Left colon (tissue), 2 donors: ENCODE measurements around the gene UST. TPM values are rescaled to one million over a fixed set of nuclear protein-coding genes. Genes with fewer than 3 reads are reported as not detected.
A peak's percentile ranks its signal among the peaks of the same experiment; 100 is the strongest.
"Not testable (repeated sequence)": the region's sequence is repeated elsewhere in the genome, so short reads cannot be mapped to it uniquely, and the experiment has no call there.

Source experiments
- ATAC-seq: fragments of 200-7000 bp; cut with Tn5 transposase; one replicate; pipeline ENCODE4 v1.9.1; 2020; ENCODE audit warnings: mild to moderate bottlenecking, moderate library complexity
- DNase-seq, 2 donors: peaks; one replicate each; pipeline ENCODE4 v3.0.0-alpha.2; 2020
- intact Hi-C, 2 donors: fragments of 100-400 bp; cut with DNase I in 1 of 2; cut with micrococcal nuclease in 1 of 2; formaldehyde crosslinking; loops; one replicate each; pipeline versions ENCODE4 v1.11.2 to v1.14.0; 2022; cut with DNase I, micrococcal nuclease
- total RNA-seq, 2 donors: library from RNA; stranded (reverse); fragmentation: NEBNext Ultra II Directional; extraction: Animal tissue kit (Norgen Biotek cat#: 25700); gene quantifications; one replicate each; pipeline ENCODE4 v1.2.1, GENCODE V29; 2021
- donor health status: DM: no; HTN: no; CAD: no.
- donor health status: DM: yes; HTN: yes; CAD: no.

The UST gene
- total RNA-seq, 2 donors from 2014 or later = 2.2 to 4.6 TPM

DNA sequence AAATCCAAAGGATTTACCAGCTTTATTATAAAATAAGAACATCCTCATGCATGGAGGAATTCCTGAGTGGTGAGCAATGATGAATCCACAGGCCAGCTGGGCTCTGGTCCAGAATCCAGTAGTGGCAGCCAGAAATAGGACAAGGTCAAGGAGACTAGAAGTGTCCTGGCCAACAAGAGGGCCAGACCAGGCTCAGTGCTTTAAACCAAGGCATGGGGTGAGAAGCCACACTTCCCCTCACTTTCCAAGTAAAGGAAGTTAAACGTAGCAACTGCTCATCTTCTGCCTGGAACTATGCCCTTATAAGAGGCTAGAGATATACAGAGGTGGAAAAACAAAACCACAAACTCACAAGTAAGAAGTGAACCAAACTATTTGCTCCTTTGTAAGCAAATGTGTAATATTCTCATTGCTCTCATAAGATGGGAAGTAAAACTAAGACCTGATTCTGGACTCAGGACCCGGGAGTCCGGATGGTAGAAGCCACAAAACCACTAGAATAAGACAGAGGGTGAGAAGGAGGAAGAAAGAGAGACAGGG, 253.2 kb downstream of the UST start:
- DNase-seq (peak; percentile 25 to 30), ATAC-seq (no peak)
- intact Hi-C loops = no loop called here

DNA sequence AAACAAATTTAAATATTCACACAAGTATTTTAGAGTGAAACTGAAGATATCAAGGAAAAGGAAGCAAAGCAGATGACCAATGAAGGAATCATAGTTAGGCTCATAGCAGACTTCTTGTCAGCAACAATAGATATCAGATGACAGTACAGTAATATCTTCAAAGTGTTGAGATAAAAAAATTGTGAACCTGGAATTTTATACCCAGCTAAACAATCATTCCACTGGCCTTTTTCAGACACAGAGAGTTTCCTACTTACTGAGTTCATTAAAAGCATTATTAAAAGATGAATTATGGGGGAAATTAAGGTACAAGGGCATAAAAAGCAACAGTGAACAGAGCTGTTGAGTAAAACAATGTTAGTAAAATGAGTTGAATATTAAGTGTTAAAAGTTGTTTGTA, 254.6 kb downstream of the UST start:
- intact Hi-C loops = no loop called here
- no peak for DNase-seq
- ATAC-seq = no peak

DNA sequence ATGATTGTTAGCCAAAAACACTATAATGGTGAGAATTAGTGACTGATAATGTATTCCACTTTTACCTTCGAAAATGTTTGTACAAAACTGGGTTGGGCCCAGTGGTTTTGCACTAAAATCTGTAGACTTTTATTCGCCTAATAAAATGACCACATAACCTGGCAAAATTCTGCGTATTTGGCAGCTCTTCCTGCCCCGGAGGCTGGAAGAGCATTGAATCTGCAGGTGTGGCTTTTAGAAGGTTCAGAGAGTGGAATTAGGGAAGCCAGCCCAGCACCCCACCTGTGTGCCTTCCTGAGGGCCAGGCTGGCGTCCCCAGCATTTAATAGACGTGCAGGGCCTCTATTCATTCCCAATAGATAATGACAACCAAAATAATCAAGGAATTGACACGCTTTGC, 256.7 kb downstream of the UST start:
- ATAC-seq (no peak), DNase-seq (no peak)
- intact Hi-C loops = no loop called here

DNA sequence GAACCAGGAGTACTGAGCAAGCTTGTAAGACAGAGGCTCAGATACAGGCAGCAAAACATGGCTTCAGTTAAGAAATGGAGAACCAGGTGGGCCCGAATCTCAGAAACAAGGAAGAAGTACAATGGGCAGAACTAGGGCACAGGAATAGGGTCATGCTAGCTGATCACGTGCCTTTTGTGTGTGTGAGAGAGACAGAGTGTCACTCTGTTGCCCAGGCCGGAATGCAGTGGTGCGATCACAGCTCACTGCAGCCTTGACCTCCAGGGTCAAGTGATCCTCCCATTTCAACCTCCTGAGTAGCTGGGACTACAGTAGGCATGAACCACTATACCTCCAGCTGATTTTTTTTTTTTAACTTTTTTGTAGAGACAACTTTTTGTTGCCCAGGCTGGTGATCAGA, 257.8 kb downstream of the UST start:
- intact Hi-C loops = no loop called here
- DNase-seq (no peak), ATAC-seq (no peak)

DNA sequence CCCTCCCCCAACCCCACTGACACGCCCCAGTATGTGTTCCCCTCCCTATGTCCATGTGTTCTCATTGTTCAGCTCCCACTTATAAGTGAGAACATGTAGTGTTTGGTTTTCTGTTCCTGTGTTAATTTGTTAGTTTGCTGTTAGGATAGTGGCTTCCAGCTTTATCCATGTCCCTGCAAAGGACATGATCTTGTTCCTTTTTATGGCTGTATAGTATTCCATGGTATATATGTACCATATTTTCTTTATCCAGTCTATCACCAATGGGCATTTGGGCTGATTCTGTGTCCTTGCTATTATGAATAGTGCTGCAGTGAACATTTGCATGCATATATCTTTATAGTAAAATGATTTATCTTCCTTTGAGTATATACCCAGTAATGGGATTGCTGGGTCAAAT, 259.4 kb downstream of the UST start:
- intact Hi-C loops, DNase-seq, ATAC-seq: not testable (repeated sequence)

DNA sequence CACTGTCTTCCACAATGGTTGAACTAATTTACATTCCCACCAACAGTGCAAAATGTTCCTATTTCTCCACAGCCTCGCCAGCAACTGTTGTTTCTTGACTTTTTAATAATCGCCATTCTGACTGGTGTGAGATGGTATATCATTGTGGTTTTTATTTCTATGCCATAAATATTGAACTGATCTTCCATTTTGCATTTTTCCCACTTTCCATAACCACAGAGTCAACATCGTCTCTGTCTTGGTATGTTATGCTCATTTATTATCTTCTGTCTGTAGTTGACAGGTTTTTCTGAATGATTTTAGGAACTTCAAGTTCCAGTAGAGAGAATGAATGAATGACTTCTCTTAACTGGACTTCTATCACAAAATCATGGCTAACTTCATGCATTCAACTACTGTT, 259.8 kb downstream of the UST start:
- DNase-seq = no peak
- intact Hi-C loops = no loop called here
- ATAC-seq = no peak

DNA sequence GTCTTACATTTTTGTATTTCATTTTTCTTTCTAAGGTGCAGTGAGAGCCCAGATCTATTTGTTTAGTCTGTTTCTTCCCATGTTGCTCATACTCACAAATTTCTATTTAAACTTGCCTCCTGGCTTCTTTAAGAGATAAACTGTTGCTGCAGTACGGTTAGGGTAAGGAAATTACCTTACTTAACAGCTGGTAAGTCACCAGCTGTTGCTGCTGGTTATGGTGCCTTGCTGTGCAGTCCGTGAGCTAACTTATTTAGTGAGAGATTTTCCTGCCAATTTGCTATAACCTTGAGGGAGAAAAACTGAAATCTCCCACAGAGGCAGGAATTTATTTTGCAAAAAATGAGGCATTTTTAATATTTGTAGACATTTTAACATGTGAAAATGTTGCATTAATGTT, 261.0 kb downstream of the UST start:
- DNase-seq = no peak
- intact Hi-C loops = no loop called here
- ATAC-seq = no peak

DNA sequence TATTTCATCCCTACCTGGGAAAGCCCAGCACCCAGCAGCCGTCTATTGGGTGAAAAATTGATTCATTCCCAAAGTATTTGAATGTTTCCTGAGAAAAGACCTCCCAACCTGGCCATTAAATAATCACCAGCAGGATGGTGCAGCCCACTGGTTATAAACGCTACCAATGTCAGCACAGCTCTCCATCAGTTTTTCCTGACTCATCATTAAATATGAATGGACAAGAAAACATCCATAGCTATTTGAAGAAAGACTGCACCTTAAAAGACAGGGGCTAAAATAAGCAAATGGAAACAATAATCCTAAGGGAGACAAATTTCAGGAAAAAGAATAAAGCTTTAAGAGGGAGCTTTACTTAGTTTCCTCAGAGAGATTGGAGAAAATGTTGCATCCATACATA, 261.9 kb downstream of the UST start:
- intact Hi-C loops = no loop called here
- no peak for DNase-seq
- ATAC-seq = no peak

DNA sequence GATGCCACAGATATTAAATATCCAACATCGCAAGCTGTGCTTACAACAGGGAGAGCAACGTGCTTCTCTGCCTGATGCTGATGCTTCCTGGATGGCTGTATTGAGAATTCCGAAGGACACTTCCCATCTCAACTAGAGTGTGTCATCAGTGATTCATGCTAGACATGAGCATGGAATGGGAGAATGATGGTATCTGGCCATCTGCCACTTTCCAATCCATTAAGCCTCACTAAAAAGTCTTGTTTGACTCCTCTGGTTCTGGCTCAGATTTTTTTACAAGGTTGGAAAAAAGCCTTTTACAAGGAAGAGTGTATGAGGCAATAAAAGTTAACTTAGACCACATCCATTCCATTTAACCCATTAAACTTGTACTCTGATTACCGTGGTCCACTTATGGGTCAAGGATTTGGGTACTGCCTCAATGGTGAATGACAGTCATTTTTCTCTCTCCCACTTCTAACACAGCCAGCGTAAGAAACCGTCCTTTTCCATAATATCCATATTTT, 265.3 kb downstream of the UST start:
- intact Hi-C loops = no loop called here
- DNase-seq (no peak), ATAC-seq (peak; percentile 31)

DNA sequence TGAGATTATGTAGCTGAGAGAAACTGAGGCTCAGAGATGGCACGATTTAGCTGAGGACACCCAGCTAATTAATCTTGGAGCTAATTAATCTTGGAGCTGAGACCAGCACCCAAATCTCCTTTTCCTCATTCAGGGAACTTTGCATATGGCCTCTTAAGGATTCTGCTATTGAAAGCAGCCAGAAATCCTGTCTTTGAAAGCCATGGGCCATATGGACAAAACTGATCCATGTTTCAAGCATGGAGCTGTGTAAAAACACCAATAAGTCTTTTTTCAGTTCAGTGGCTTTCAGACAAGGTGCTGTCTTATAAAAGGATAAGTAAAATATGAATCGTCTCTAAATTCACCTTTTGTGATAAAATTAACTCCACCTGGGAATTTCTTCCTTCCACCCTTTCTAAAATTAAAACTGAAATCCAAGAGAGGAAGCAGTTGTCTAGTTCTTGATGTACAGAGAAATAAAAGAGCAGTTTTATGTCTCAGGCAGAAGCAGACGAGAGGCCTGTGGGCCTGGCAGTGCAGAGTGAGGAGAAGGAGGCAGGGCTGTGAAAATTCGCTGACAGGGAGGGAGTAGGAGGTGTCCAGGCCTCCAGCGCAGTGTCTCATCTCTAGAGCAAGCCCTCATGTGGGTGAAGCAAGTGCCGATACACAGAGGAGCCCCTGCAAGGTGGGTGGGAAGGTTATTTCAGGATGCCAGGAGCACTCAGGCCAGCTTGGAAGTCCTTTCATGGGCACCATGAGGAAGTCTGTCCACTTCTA, 266.9 kb downstream of the UST start:
- no peak for ATAC-seq
- intact Hi-C loops = no loop called here
- DNase-seq = no peak

DNA sequence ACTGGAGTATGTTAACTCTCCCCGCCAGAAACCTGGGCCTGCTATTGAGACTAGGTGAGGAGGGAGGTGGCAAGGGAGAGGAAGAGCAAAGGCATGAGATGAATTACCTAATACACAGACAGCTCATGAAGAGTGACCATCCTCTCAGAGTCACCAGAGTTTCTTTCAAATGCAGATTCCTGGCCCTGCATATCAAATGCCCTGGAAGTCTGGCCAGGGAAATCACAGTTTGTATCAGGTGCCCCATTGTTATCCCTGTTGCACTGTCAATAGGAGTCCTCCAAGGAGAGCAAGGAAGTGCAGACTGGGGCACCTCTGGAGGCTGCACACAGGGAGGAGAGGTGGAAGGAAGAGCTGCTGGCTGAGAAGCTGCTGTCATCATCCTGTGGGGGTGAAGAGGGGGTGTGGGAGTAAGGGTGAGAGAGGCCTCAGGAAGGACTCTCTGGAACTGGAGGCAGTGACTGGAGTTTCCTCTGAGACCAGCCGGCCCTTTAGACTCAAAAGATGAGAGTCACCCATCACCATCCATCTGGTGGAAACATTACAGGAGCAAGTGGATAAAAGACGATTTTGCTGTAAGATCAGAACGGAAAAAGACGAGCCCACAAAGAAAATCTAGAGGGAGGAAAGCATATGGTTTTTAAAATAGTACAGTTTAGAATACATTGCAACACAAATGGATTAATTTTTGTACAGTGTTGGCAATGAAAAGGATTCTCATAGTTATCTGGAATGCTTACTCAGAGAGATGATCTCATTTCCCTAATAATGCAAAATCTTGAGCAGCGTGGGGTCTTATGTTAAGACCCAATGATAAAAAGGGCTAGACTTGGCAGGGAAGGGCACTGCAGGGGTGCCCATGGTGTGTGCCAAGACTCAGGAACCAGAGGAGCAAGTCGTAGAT, 268.1 kb downstream of the UST start:
- no peak for DNase-seq
- intact Hi-C loops = no loop called here
- ATAC-seq = no peak

DNA sequence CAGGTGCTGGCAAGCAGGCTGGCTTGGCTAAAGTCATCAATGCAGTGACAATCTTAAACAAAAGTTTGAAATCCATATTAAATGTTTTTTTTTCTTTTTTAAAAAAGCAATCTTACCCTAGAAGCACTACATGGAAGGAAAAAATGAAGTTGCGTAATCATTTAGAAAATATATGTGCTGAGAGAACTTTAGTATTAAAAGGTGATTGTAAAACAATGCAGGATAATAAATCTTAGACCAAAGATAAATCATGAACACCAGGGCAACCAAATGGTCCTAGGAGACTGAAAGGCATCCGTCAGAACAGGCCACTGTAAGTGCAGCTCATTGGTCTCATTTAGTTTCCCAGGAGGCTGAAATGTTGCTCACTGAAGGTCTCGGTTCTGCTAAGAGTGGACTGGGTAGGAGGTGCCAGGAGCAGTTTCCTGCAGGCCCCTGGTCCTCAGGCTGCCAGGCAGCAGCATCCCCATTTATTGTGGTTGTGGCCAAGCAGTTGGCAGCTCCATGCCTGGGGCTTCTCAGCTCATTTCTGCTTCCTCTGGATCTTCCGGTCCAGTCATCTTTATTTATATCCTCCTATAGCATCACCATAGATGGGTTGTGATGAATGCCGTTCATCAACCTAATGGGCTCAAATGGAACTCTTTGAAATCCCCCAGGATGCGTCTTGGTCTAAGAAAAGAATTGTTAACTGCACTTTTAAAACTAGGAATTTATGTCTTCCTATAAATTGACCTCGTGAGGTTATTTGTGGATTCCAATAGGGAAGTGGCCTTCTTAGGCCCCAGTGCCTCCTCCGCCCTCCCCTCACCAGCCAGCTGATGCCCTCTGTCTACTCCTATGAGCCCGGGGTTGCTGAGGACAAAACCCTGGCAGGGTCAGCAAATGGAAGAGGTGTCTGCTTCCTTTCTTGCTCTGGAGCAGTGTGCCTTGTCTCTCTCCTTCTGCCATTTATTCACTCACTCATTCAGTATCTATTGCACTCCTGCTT, 269.0 kb downstream of the UST start:
- no peak for ATAC-seq
- DNase-seq = no peak
- intact Hi-C loops = no loop called here

DNA sequence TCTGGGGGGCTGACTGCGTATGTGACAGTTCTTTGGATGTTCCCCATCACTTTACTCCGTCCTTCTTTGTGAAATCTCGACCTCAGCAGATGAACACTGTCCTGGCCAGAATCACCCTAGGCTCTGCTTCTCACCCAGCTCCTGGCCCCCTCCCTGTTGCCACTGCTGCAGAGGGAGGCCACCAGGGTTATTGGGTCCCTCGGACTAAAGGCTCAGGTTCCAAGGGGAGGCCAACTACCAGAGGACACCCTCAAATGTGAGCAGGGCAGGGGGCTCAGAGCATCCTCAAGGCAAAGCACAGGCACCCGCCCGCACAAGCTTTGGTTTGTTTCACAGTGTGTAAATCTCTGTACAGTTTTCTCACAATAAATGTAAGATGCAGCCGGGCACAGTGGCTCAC, 269.9 kb downstream of the UST start:
- DNase-seq (no peak), ATAC-seq (no peak)
- intact Hi-C loops = no loop called here

DNA sequence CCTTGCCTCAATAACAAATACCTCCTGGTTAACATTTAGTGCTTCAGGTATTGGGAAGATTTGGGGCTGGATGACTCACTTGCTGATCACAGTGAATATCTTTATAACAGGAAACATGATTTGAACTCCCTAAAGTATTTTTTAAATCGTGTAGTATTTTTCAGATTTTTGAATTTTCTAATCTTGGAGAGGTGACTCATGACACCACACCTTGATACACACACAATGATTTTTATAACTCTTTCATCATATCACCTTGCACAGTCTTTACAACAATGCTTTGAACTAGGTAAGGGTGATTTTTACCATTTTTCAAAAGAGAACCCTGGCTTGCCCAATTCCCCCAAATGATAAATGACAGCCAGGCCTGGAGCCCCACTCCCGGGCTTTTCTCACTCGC, 273.5 kb downstream of the UST start:
- ATAC-seq (no peak), DNase-seq (no peak)
- intact Hi-C loops = loop anchor here in 1 of 2 donors (10.0 kb wide), 1 partner anchor 414 kb away; no protein-coding TSS in a partner anchor

DNA sequence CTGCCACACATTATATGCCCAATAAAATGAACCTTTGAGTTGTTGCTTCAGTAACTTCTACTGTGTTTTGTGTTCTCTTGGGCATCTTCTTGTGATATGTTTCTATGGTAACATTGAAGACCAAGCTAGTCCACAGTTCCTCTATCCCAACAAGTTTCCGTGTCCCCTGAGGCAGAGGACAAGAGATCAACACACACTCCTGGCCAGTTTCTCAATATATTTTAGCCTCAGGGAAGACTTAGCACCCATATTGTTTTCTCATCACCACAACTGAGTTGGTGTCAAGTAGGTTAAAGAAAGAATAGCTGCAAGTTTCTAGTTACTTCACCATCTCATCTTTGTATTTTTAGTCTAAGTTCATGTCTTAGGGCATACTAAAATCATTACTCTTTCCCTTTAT, 277.5 kb downstream of the UST start:
- DNase-seq (no peak), ATAC-seq (no peak)
- intact Hi-C loops = loop anchor here in 1 of 2 donors (10.0 kb wide), 1 partner anchor 410 kb away; no protein-coding TSS in a partner anchor

DNA sequence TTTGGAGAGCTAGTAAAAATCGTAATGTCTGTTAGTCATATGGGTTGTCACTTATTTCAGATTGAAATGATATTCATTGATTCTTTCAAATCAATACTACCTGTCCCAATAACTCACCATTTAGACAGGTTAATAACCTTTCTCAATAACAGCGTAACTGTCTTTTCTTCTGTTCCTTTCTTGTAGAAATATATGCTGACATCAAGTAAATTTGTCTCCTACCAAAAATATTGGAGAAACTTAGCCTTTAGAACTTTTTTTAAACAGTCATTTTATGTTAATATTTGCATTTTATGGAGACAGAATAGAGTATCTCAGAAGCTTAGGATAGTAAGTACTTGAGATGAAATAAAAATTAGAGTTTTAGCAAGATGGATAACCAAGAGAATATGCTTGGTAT, 278.2 kb downstream of the UST start:
- ATAC-seq (no peak), DNase-seq (no peak)
- intact Hi-C loops = loop anchor here in 1 of 2 donors (5.0 to 10.0 kb wide), 2 partner anchors 410 to 492 kb away; no protein-coding TSS in a partner anchor

DNA sequence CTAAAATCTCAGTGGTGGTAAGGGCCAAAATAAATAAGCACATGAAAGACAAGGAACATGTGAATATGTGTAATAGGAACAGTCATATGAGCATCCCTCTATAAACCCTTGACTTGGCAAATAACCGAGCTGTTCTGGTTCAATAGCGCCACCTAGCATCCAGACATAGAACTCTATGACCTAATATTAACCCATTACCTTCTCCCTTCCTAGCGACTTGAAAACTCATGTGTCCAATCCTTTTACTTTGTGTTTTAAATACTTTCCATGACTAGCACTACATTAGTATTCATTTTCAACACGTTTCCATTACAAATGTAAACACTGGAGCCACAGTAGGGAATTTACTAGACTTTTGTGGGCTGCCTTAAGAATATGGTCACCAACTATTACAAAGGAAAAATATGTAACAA, 279.7 kb downstream of the UST start:
- intact Hi-C loops = loop anchor here in 1 of 2 donors (5.0 to 10.0 kb wide), 2 partner anchors 408 to 491 kb away; no protein-coding TSS in a partner anchor
- no peak for DNase-seq
- ATAC-seq = peak; percentile 25

DNA sequence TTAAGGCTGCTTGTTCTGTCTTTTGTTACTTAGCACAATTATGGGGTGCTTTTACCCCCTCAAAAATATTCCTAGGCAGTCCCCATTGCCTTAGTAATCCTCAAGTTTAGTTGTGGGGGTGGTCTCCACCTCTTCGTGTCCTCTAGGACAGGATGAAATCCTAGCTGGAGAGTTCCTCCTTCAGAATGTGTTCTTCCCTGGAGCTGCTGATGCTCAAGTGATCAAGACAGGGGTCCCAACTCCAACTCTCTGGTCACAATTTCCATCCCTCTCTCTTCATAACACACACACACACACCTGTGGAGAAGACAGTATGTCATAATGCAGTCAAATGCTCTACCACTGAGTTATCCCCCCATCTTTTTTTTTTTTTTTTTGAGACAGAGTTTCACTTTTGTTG, 280.7 kb downstream of the UST start:
- intact Hi-C loops = loop anchor here in 1 of 2 donors (5.0 to 10.0 kb wide), 2 partner anchors 407 to 490 kb away; no protein-coding TSS in a partner anchor
- ATAC-seq = no peak
- no peak for DNase-seq
